GM12878 (cell line): ENCODE data around the gene PLA2G6. TPM values are rescaled to one million over a fixed set of nuclear protein-coding genes. Genes with fewer than 3 reads are reported as not detected.
A peak's percentile ranks its signal among the peaks of the same experiment; 100 is the strongest.

Experiments used
- ATAC-seq: fragments of 200-7000 bp; cut with Tn5 transposase; 3 replicates; pipeline ENCODE4 v1.9.1; 2020; ENCODE audit warnings: mild to moderate bottlenecking, moderate library complexity
- BruUV-seq: library from RNA; stranded (reverse); fragments of 400-500 nt; replicated peaks from 2 replicates; lab custom pipeline; 2021; lab: Mats Ljungman, UMichigan
- CTCF ChIA-PET: fragments of 300-600 bp; sonication (Branson Sonifier 250); formaldehyde crosslinking; extraction: SDS; loops from one replicate; lab custom pipeline; 2021; ENCODE audit warnings: inconsistent platforms; lab: Yijun Ruan, JAX
- POLR2A ChIA-PET: fragments of 350-600 bp; formaldehyde crosslinking; extraction: SDS; loops from one replicate; lab custom pipeline; 2021; ENCODE audit warnings: inconsistent platforms; lab: Charles Lee
- RAD21 ChIA-PET: fragments of 300-600 bp; sonication (Branson Sonifier 250); formaldehyde crosslinking; loops from one replicate; lab custom pipeline; 2023; ENCODE audit warnings: antibody characterized with exemption; ENCODE audit not compliant: unreplicated experiment; lab: Charles Lee
- SMC1A ChIA-PET: fragments of 300-600 bp; sonication (Branson Sonifier 250); formaldehyde crosslinking; loops from one replicate; lab custom pipeline; 2023; ENCODE audit not compliant: unreplicated experiment, uncharacterized antibody; lab: Charles Lee
- DNase-seq: peaks from one replicate; pipeline ENCODE4 v3.0.0-alpha.2; 2011; ENCODE audit warnings: low read depth, low spot score
- FAIRE-seq: peaks from 3 replicates; lab custom pipeline; 2011; peaks lifted over from hg19 to GRCh38; lab: Jason Lieb, UNC
- H2AFZ ChIP-seq: 2 replicates; pipeline ENCODE4 v1.6.0; 2011; ENCODE audit warnings: low read depth, low read length, control low read depth; ENCODE audit not compliant: control insufficient read depth
- H3K27ac ChIP-seq: 2 replicates; pipeline ENCODE4 v1.5.1; 2011; ENCODE audit warnings: control low read depth; ENCODE audit not compliant: control insufficient read depth, insufficient read depth
- H3K27me3 ChIP-seq, 2 experiments: replicated peaks in 1 of 2; 2 replicates each; pipeline versions ENCODE4 v1.6.0 to v1.6.1; 2011; ENCODE audit warnings: low read length in 1 of 2; ENCODE audit not compliant: control insufficient read depth in 2 of 2, insufficient read depth in 2 of 2
- H3K36me3 ChIP-seq, 2 experiments: 2 replicates each; pipeline ENCODE4 v1.5.1; 2011; ENCODE audit warnings: low read length in 1 of 2; ENCODE audit not compliant: control insufficient read depth in 2 of 2, insufficient read depth in 2 of 2
- H3K4me1 ChIP-seq: 2 replicates; pipeline ENCODE4 v1.6.1; 2011; ENCODE audit warnings: mild to moderate bottlenecking, low read length, moderate library complexity, mixed read lengths; ENCODE audit not compliant: control insufficient read depth, insufficient read depth
- H3K4me2 ChIP-seq: 2 replicates; pipeline ENCODE4 v1.6.0; 2011; ENCODE audit warnings: control low read depth; ENCODE audit not compliant: control insufficient read depth, insufficient read depth
- H3K4me3 ChIP-seq: fragments of 200-600 bp; sonication (generic); 2 replicates; pipeline ENCODE4 v1.5.1; 2016
- H3K79me2 ChIP-seq: 2 replicates; pipeline ENCODE4 v1.6.0; 2011; ENCODE audit warnings: low read length; ENCODE audit not compliant: control insufficient read depth, insufficient read depth
- H3K9ac ChIP-seq: 2 replicates; pipeline ENCODE4 v1.8.0; 2011; ENCODE audit warnings: low read length, control low read depth, mixed read lengths; ENCODE audit not compliant: control insufficient read depth, insufficient read depth
- H3K9me3 ChIP-seq: replicated peaks from 3 replicates; pipeline ENCODE4 v1.5.1; 2011; ENCODE audit warnings: mild to moderate bottlenecking, low read length; ENCODE audit not compliant: control insufficient read depth, insufficient read depth
- H4K20me1 ChIP-seq: 2 replicates; pipeline ENCODE4 v1.6.0; 2011; ENCODE audit not compliant: control insufficient read depth, insufficient read depth
- DPF2 ChIP-seq: fragments of 450-650 bp; IDR thresholded peaks from 2 replicates; pipeline ENCODE4 v1.6.1; 2017; ENCODE audit warnings: mild to moderate bottlenecking
- EED ChIP-seq: sonication (generic); IDR thresholded peaks from 2 replicates; pipeline ENCODE4 v1.6.1; 2016; ENCODE audit warnings: antibody characterized with exemption, low read depth
- EP300 ChIP-seq, 2 experiments: fragments of 150-350 bp in 1 of 2; IDR thresholded peaks; 2 replicates each; pipeline ENCODE4 v1.6.1; 2011 to 2012; ENCODE audit warnings: low read depth in 2 of 2, low read length in 2 of 2, borderline replicate concordance in 1 of 2, improper control_type of control experiment in 1 of 2, inconsistent platforms in 1 of 2; ENCODE audit not compliant: control insufficient read depth in 1 of 2
- IKZF1 ChIP-seq: fragments of 450-650 bp; conservative IDR thresholded peaks from 2 replicates; pipeline ENCODE4 v1.6.1; 2017; ENCODE audit warnings: antibody characterized with exemption, mild to moderate bottlenecking
- IKZF2 ChIP-seq, 2 experiments: fragments of 450-650 bp; IDR thresholded peaks; 2 replicates each; pipeline ENCODE4 v1.6.1; 2017; ENCODE audit warnings: mild to moderate bottlenecking in 2 of 2, moderate library complexity in 2 of 2
- KDM1A ChIP-seq: fragments of 200-600 bp; sonication (generic); IDR thresholded peaks from 2 replicates; pipeline ENCODE4 v1.6.1; 2016; ENCODE audit warnings: borderline replicate concordance
- KLF5 ChIP-seq: fragments of 450-650 bp; IDR thresholded peaks from 2 replicates; pipeline ENCODE4 v1.6.1; 2014; ENCODE audit warnings: mild to moderate bottlenecking; ENCODE audit not compliant: partially characterized antibody
- LARP7 ChIP-seq: fragments of 450-650 bp; IDR thresholded peaks from 2 replicates; pipeline ENCODE4 v1.6.1; 2017; ENCODE audit warnings: mild to moderate bottlenecking
- MEF2B ChIP-seq: fragments of 450-650 bp; IDR thresholded peaks from 2 replicates; pipeline ENCODE4 v1.6.1; 2018; ENCODE audit warnings: mild to moderate bottlenecking, moderate library complexity; ENCODE audit not compliant: partially characterized antibody, poor library complexity, severe bottlenecking
- POU2F2 ChIP-seq: IDR thresholded peaks from 3 replicates; pipeline ENCODE4 v1.6.1; 2011; ENCODE audit warnings: low read depth, mild to moderate bottlenecking, low read length, borderline replicate concordance
- SREBF1 ChIP-seq: IDR thresholded peaks from 2 replicates; pipeline ENCODE4 v1.6.1; 2012; ENCODE audit warnings: mild to moderate bottlenecking, low read length
- ZNF274 ChIP-seq: IDR thresholded peaks from one replicate; pipeline ENCODE4 v1.8.0; 2011; ENCODE audit not compliant: insufficient read length, insufficient read depth
- WGBS: methylation state at CpG from one replicate; pipeline ENCODE4 v1.1.6; 2016; ENCODE audit warnings: low lambda C conversion rate; ENCODE audit not compliant: insufficient replicate concordance, insufficient coverage; ENCODE audit errors: missing lambda C conversion rate; 5-methylcytosine and 5-hydroxymethylcytosine counted together
- in situ Hi-C: fragments of 300-500 bp; cut with MboI; formaldehyde crosslinking; loops from 9 replicates; pipeline ENCODE4 v1.14.3; 2018; ENCODE audit warnings: mixed read lengths
- intact Hi-C: fragments of 100-400 bp; cut with micrococcal nuclease; formaldehyde crosslinking; loops from one replicate; pipeline ENCODE4 v1.14.2; 2022; ENCODE audit not compliant: unreplicated experiment
- polyA plus RNA-seq, 11 experiments: library from polyadenylated mRNA; depleted of rRNA in 4 of 11; unstranded in 6 of 11; stranded (reverse) in 5 of 11; fragments of >200 nt; fragmentation: Nextera tagmentation in 4 of 11; fragmentation: Illumina TruSeq in 1 of 11; extraction: Ambion mirVana in 4 of 11; extraction: Trizol in 1 of 11; gene quantifications; 1 replicate in 1 of 11; 2 replicates in 10 of 11; pipeline versions ENCODE4 v1.2.1 to v1.2.3, GENCODE V29; 2011 to 2016; ENCODE audit warnings: inconsistent platforms in 2 of 11, missing spikeins in 2 of 11, low read depth in 1 of 11
- total RNA-seq, 4 experiments: library from RNA; depleted of rRNA in 3 of 4; stranded (reverse); fragments of >200 nt in 3 of 4; fragmentation: Illumina TruSeq in 1 of 4; extraction: Trizol in 1 of 4; gene quantifications; 2 replicates each; pipeline versions ENCODE4 v1.2.1 to v1.2.3, GENCODE V29; 2013 to 2021
- TF ChIP-seq, protein P1 (sequence below): fragments of 450-650 bp; IDR thresholded peaks from 2 replicates; pipeline ENCODE4 v1.6.1; 2017; ENCODE audit warnings: borderline replicate concordance
- TF ChIP-seq, protein P2 (sequence below): fragments of 450-650 bp; formaldehyde crosslinking; IDR thresholded peaks from 2 replicates; pipeline ENCODE4 v1.4.0; 2022; ENCODE audit warnings: mild to moderate bottlenecking, moderate library complexity
- TF ChIP-seq, protein P3 (sequence below): fragments of 450-650 bp; IDR thresholded peaks from 2 replicates; pipeline ENCODE4 v1.6.1; 2016; ENCODE audit warnings: mild to moderate bottlenecking

The PLA2G6 gene
- total and polyA plus RNA-seq, 10 of the 15 experiments (the other 5 are each of a cell fraction or from before 2014, with no cell fraction given) = 0.15 to 42.2 (median 15.8) TPM

DNA sequence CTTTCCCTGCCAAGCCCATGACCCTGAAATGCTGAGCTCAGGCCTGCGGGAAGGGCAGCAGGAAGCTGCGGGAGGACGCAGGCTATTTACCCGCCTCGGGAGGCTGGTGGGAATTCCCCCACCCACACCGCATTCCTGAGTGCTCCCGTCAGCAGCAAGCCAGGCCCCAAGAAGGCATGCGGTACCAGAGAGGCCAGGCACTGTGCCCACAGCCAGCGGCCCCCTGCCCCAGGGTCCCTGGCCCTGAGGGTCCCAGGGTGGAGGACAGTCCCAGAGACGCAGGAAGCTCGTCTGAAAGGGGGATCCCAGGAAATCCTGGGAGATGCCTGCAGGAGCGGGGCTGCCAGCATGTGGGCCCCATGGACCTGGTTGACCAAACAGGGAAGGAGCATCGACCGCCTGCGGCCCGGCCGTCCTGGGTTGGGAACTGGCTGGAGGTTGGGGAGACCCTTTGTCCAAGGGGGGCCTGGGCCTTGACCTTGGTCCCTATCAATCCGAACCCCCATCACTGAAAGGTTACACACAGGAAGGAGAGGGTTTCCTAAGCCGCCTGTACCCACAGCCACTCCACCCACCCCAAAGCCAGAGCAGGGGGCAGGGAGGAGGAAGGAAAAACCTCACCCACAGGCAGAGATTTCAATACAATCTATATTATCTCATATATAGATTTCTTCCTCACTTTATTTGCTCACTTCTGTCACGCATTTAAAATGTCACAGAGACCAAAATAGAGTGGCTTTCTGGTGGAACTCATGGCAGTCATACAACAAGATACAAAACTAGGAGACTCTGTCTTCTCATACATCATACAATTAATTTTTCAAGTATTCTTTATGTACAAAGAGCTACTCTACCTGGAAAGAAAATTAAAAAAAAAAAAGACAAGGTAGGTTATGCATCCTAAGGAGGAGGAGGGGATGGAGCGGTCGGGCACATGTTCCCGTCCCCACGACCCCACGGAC is 37.3 kb upstream of the PLA2G6 start:
- H2AFZ ChIP-seq = no peak overlapping the region; the same call in 1 of the 2 replicates
- H3K79me2 ChIP-seq = no peaks in the 10 kb centered on the region
- no peaks in the 10 kb centered on the region for H3K27me3 ChIP-seq
- peak overlapping the region; percentile 22; the same call in 1 of the 2 replicates for H3K9ac ChIP-seq
- ChIA-PET RAD21 (interaction anchor here (0.6 to 1.6 kb wide), 4 partner anchors 11 to 42 kb away, joined by 3 to 7 read pairs (median 3); partner anchors contain the start of gene MAFF), CTCF (interaction anchor here (1.1 to 1.4 kb wide), 2 partner anchors 10 to 167 kb away, joined by 3 to 5 read pairs; no protein-coding TSS in a partner anchor), SMC1A (no interaction called here), POLR2A (interaction anchor here (1.4 kb wide), 1 partner anchor 52 kb away, joined by 3 read pairs; no protein-coding TSS in a partner anchor)
- FAIRE-seq = no peak
- intact Hi-C loops = loop anchor here (10.0 kb wide), 1 partner anchor 104 kb away; the partner anchor contains the start of gene BAIAP2L2
- DNase-seq = no peak
- H3K27ac ChIP-seq = peak overlapping the region; percentile 4; the same call in 1 of the 2 replicates
- H3K4me2 ChIP-seq = peak overlapping the region; percentile 41; the same call in 1 of the 2 replicates
- no peaks in the 10 kb centered on the region for H4K20me1 ChIP-seq
- H3K4me1 ChIP-seq = peaks cover 28% of the 10 kb centered on the region
- ATAC-seq = peak; percentile 24
- no peaks in the 10 kb centered on the region for H3K9me3 ChIP-seq
- no peaks in the 10 kb centered on the region; a peak in 2 of 4 replicates for H3K36me3 ChIP-seq
- no peak overlapping the region for H3K4me3 ChIP-seq
- BruUV-seq = no TSS peak
- 52% methylated on average over 25 of the region's 25 CpGs for WGBS
- in situ Hi-C loops = no loop called here
- TF ChIP-seq IKZF1 (peak; percentile 75), EP300 (IDR thresholded peaks at IDR 0.05; ENCODE audit: borderline replicate concordance in 1 of 2, control insufficient read depth in 1 of 2, low read depth in 2 of 2, low read length in 2 of 2) (no peak), ZNF274 (no peak), SREBF1 (no peak), IKZF2 (IDR thresholded peaks at IDR 0.05) (peak in 1 of 2 experiments; percentile 58; a peak in 2 of 4 replicates), DPF2 (peak; percentile 51), KDM1A (no peak), EED (peak; percentile 78), LARP7 (0 out of 2 replicates have a peak, but pooled peaks have one; percentile 29), POU2F2 (no peak), MEF2B (no peak), KLF5 (no peak)
- TF ChIP-seq, protein P1, sequence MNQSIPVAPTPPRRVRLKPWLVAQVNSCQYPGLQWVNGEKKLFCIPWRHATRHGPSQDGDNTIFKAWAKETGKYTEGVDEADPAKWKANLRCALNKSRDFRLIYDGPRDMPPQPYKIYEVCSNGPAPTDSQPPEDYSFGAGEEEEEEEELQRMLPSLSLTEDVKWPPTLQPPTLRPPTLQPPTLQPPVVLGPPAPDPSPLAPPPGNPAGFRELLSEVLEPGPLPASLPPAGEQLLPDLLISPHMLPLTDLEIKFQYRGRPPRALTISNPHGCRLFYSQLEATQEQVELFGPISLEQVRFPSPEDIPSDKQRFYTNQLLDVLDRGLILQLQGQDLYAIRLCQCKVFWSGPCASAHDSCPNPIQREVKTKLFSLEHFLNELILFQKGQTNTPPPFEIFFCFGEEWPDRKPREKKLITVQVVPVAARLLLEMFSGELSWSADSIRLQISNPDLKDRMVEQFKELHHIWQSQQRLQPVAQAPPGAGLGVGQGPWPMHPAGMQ = no peak
- TF ChIP-seq, protein P2, sequence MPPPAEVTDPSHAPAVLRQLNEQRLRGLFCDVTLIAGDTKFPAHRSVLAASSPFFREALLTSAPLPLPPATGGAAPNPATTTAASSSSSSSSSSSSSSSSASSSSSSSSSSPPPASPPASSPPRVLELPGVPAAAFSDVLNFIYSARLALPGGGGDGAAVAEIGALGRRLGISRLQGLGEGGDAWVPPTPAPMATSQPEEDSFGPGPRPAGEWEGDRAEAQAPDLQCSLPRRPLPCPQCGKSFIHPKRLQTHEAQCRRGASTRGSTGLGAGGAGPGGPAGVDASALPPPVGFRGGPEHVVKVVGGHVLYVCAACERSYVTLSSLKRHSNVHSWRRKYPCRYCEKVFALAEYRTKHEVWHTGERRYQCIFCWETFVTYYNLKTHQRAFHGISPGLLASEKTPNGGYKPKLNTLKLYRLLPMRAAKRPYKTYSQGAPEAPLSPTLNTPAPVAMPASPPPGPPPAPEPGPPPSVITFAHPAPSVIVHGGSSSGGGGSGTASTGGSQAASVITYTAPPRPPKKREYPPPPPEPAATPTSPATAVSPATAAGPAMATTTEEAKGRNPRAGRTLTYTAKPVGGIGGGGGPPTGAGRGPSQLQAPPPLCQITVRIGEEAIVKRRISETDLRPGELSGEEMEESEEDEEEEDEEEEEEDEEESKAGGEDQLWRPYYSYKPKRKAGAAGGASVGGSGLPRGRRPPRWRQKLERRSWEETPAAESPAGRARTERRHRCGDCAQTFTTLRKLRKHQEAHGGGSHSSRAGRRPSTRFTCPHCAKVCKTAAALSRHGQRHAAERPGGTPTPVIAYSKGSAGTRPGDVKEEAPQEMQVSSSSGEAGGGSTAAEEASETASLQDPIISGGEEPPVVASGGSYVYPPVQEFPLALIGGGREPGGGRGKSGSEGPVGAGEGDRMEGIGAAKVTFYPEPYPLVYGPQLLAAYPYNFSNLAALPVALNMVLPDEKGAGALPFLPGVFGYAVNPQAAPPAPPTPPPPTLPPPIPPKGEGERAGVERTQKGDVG = no peak
- TF ChIP-seq, protein P3, sequence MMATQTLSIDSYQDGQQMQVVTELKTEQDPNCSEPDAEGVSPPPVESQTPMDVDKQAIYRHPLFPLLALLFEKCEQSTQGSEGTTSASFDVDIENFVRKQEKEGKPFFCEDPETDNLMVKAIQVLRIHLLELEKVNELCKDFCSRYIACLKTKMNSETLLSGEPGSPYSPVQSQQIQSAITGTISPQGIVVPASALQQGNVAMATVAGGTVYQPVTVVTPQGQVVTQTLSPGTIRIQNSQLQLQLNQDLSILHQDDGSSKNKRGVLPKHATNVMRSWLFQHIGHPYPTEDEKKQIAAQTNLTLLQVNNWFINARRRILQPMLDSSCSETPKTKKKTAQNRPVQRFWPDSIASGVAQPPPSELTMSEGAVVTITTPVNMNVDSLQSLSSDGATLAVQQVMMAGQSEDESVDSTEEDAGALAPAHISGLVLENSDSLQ = no peak
